HG03097 (cell line): ENCODE data around the gene TRAFD1.
"Not testable (repeated sequence)": the region's sequence is repeated elsewhere in the genome, so short reads cannot be mapped to it uniquely, and the experiment has no call there.

Experiments used
- ATAC-seq: cut with Tn5 transposase; IDR thresholded peaks from one replicate; pipeline ENCODE4 v1.9.1; 2021; ENCODE audit not compliant: unreplicated experiment, low FRiP score

The TRAFD1 gene

GRCh38 chr12:112153893-112154219, 28.5 kb downstream of the TRAFD1 start:
- ATAC-seq = no peak

DNA sequence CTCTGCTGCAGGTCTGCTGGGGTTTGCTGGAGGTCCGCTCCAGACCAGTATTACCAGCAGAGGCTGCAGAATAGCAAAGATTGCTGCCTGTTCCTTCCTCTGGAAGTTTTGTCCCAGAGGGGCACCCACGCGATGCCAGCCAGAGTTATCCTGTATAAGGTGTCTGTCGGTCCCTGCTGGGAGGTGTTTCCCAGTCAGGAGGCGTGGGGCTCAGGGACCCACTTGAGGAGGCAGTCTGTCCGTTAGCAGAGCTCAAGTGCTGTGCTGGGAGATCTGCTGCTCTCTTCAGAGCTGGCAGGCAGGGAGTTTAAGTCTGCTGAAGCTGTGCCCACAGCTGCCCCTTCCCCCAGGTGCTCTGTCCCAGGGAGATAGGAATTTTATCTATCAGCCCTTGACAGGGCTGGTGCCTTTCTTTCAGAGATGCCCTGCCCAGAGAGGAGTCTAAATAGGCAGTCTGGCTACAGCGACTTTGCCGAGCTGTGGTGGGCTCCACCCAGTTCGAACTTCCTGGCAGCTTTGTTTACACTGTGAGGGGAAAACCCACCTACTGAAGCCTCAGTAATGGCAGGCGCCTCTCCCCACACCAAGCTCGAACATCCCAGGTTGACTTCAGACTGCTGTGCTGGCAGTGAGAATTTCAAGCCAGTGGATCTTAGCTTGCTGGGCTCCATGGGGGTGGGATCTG, 33.2 kb downstream of the TRAFD1 start:
- ATAC-seq = not testable (repeated sequence)

- no peak for ATAC-seq
Measured at GRCh38 chr12:112159146-112159541, 33.8 kb downstream of the TRAFD1 start.

DNA sequence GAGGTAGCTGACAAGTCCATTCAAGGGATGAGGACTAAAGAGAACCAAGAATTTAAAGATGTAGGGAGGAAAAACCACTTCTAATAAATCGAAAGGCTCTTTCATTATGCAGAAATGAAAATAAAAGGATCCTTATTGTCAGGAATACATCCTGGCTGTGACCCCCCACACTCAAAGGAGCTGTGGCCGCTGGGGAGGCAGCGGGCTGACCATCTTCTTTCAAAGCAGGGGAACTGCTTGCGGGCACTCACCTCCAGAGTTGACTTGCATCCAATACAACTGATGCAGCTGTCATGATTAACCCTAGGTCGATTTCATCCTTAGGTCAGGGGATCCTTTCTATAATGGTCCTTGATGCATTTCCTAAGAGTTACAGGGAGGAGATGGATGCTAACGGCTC, 35.3 kb downstream of the TRAFD1 start:
- no peak for ATAC-seq

DNA sequence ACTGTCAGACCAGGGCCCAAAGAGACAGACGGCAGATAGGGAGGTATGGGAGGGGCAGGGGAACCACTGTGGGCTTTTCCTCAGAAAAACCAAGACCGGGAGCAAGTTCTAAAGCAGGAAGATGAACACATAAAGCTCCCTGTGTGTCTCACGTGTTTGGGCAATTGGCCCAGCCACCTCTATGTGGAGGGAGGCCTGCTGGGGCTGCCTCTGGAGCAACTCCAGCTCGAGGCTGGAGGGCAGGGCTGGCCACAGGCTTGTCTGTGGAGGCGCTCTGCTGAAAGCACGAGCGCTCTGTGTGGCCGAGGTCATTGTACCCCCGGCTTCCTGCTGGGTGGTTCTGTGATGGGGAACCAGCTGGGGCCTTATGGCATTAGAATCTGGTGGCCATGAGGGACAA, 36.4 kb downstream of the TRAFD1 start:
- no peak for ATAC-seq

- ATAC-seq = no peak
Measured at GRCh38 chr12:112162241-112162790, 37.0 kb downstream of the TRAFD1 start.

DNA sequence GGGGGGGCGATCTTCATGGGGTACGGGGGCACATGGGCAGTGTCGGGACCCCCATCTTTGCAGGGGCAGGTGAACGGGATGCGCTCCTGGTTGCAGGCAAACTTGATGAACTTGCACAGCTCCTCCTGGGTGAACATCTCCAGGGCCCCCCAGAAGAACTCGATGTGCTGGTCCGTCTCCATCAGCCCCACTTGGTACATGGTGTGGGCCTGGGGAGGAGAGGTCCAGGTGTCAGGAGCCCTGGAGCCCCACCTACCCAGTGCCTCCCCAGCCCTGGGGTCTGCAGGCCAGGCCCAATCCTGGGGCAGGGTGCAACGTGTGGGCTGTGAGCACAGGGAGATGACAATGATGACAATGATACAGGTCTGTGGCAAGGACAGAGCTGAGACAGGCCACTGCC, 37.7 kb downstream of the TRAFD1 start:
- ATAC-seq = no peak

DNA sequence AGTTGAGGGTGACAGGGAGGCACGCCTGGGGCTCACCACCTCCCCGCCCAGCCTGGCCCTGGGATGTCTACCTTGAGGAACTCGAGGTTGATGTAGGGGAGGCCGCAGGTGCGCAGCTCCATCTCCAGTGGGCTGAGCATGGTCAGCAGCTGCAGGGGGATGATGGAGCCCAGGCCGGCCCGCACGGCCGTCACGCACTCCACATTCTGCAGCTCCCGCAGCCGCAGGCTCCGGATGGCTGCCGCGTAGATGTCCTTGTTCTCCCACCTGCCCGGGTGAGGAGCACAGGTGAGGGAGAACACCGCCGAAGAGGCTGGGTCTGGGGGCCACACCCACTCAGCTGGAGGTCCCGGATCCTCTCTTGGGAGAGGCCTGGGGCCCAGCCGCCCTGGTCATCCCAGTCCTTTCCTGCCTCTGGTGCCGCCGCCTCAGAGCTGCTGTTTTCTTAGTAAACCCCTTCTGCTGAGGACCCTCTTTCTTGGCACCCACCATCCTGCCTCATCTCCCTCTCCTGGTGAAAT, 38.2 kb downstream of the TRAFD1 start:
- ATAC-seq = no peak

DNA sequence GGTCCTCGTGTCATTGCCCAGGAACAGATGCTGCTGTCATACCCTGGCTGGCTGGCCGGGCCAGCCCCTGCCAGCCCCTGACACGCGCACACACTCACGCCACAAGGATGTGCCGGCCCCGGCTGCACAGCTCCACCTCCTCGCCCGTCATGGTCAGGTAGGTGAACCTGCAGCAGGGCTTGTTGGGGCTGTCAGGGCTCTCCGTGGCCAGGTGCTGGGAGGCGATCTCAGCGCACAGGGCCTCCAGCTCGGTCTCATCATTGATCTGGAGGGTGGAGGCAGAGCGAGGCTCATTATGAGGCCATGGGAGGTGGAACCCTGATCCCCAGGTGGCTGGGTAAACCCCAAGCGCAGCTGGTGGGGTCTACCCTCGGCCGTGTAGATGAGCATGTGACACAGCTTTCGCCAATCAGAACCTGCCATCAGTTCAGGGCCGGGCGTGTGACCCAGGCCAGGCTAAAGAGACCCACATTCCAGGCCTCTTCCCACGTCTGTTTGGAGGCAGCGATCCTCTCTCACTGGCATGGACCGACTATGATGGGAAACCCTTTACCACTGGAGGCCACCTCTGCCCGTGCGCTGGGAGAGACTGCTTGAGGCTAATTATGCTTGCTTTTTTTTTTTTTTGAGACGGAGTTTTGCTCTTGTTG, 38.8 kb downstream of the TRAFD1 start:
- no peak for ATAC-seq

DNA sequence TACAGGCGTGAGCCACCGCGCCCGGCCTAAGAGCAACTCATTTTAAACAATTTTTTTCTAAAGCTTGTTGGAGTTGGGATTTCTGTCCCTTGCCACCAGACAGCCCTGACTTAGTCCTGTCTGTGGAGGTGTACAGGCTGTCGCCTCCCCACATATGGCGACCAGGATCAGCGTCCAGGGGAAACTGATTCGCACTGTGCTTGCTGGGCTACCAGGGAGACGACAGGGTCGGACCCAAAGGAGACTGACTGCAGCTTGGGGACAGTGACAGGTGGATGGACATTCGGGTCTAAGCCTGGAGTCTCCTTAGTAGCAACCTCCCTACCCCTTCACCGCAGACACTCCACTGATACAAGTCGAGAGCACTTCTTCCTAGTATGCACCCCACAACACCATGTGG, 40.3 kb downstream of the TRAFD1 start:
- no peak for ATAC-seq

GRCh38 chr12:112166051-112167015, 41.0 kb downstream of the TRAFD1 start:
- ATAC-seq = no peak

DNA sequence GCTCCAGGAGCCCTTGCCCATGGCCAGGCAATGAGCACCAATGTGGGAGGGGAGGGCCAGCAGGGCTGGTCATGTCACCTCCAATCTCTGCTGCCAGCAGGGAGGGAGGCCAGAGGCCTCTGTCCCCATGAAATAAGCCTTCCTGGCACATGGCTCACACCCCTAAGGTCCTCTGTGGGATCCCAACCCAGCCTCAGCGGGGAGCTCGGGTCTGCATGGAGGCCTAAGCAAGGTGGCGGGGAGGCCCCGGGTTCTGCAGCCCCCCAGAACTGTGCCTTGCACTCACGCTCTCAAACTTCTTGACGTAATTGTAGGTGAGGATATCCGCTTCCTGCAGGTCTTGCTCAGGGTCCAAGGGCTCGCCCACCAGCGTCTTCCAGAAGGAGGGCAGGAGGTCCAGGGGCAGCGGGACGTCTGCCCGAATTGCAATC, 41.7 kb downstream of the TRAFD1 start:
- no peak for ATAC-seq

GRCh38 chr12:112167718-112168525, 42.6 kb downstream of the TRAFD1 start:
- no peak for ATAC-seq

- ATAC-seq = no peak
Measured at GRCh38 chr12:112168561-112168971, 43.2 kb downstream of the TRAFD1 start.

GRCh38 chr12:112169161-112169872, 44.0 kb downstream of the TRAFD1 start:
- no peak for ATAC-seq

DNA sequence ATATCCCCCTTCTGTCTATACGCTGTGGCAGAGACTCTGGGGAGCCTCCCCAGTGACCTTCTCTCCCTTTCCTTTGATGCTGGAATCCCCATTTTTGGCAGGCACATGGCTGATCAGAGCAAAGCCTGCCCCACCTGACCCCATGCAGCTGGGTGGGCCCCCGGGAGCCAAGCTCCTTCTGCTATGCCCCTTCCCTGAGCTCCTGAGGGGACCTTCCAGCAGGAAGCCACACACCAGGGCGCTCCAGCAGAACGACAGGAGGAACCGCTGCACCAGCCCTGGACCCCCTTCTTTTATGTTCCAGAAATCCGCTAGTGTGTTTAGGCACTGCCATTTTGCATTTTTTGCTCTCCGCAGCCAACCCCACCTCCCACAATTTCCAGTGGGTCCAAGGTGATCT, 44.6 kb downstream of the TRAFD1 start:
- no peak for ATAC-seq

DNA sequence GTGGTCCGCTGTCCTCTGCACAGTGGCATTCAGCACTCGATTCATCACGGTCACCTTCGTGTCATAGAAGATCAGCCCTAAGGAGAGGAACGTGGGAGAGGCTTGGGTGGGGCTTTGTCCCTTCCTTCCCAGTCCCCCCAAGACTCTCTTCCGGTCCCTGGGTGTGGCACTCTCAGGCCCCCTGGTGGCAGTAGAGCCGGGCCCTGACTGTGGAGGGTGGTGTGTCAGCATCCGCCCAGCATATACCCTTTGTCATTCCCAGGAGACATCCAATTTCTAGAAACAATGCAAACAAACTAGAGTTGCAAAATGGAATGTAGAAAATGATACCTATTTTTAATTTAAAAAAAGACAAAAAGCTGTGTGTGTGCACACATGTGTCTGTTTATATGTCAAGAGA, 45.0 kb downstream of the TRAFD1 start:
- ATAC-seq = no peak

DNA sequence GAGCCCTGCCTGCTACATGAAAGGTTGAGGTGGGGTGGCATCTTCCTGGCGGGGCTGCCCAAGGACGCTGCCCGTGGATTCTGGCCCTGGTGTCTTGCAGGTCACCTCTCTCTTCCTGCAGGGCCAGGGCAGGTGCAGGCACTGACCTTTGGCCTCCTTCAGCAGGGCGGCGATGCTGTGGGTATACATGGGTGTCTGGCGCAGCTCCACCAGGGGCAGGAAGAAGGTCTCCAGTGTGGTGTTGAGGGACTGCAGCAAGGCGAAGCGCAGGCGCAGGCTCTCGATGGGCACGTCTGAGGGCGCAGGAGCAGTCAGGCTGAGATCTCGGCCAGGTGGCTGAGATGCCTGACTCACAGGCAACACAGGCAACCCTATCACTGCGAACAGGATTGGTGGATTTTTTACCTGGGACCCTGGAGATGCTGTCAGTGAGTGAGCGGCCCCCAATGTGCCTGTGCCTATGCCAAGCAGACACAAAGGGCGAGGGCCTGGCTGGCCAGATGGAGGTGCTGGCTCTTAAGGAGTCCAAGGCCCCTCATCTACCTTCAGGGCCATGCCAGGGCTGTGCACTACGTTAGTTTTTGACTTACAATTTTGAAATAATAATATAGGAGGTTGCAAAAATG, 45.7 kb downstream of the TRAFD1 start:
- no peak for ATAC-seq
